Adrenal gland (tissue), 5 donors: ENCODE data around the gene KCNB1.

ENCODE experiments used
- CTCF ChIP-seq, 6 experiments: fragments of 450-650 bp in 4 of 6; fragments of 200-600 bp in 2 of 6; sonication (generic) in 1 of 6; IDR thresholded peaks; 1 replicate in 5 of 6; 2 replicates in 1 of 6; pipeline versions ENCODE4 v1.5.1 to v1.8.0; 2016 to 2021; ENCODE audit warnings: antibody characterized with exemption in 6 of 6, mild to moderate bottlenecking in 2 of 6, moderate library complexity in 1 of 6
- POLR2A ChIP-seq, 2 donors: fragments of 450-650 bp; IDR thresholded peaks; one replicate each; pipeline ENCODE4 v1.6.1; 2017; ENCODE audit warnings: antibody characterized with exemption in 2 of 2, mild to moderate bottlenecking in 2 of 2, moderate library complexity in 1 of 2
- donor health status: DM: no; HTN: no; CAD: no.

GRCh38 chr20:49412254-49412653 lies 70.2 kb downstream of the KCNB1 start:
- no peak for TF ChIP-seq POLR2A (IDR thresholded peaks at IDR 0.05)
- no peak for TF ChIP-seq CTCF (IDR thresholded peaks at IDR 0.05)
